ENCODE data around the gene NES. TPM values are rescaled to one million over a fixed set of nuclear protein-coding genes. Genes with fewer than 3 reads are reported as not detected.

The NES gene
- total RNA-seq, 1 donor from 2014 or later = 54.7 TPM

GRCh38 chr1:156622581-156623297, 54.5 kb downstream of the NES start:
- DNase-seq = no peak

GRCh38 chr1:156619582-156619955, 57.6 kb downstream of the NES start:
- DNase-seq = no peak

- no peak for DNase-seq
Measured at GRCh38 chr1:156618853-156619581, 58.2 kb downstream of the NES start, which contains the start of gene HAPLN2. TSS of gene HAPLN2 (plus strand) at chr1:156619415. CDS start at chr1:156623491, 4,076 bp downstream.

Other genes with a start within 250 kb of the NES start
- gene MEF2D, start 176.6 kb downstream of the NES start, total RNA-seq = 11.2 TPM
- gene IQGAP3, start 104.8 kb downstream of the NES start, total RNA-seq = 8.6 TPM
- not detected for gene TTC24, start 97.7 kb downstream of the NES start, total RNA-seq
- gene NAXE, start 85.6 kb downstream of the NES start, total RNA-seq = 26.1 TPM
- gene GPATCH4, start 75.9 kb downstream of the NES start, total RNA-seq = 8.7 TPM
- 0.20 TPM for gene HAPLN2, start 58.0 kb downstream of the NES start, total RNA-seq
- gene BCAN, start 35.3 kb downstream of the NES start, total RNA-seq = 2.1 TPM
- 72.5 TPM for gene CRABP2, start 28.2 kb upstream of the NES start, total RNA-seq
- gene METTL25B, start 51.1 kb upstream of the NES start, total RNA-seq = 13.1 TPM
- gene ISG20L2, start 51.4 kb upstream of the NES start, total RNA-seq = 6.6 TPM
- gene MRPL24, start 63.7 kb upstream of the NES start, total RNA-seq = 35.5 TPM
- gene HDGF, start 74.3 kb upstream of the NES start, total RNA-seq = 89.2 TPM
- 25.8 TPM for gene PRCC, start 90.1 kb upstream of the NES start, total RNA-seq
- gene SH2D2A, start 139.4 kb upstream of the NES start, total RNA-seq = 0.89 TPM
- under 0.01 TPM for gene INSRR, start 181.7 kb upstream of the NES start, total RNA-seq
- 0.20 TPM for gene NTRK1, start 183.5 kb upstream of the NES start, total RNA-seq
- gene PEAR1, start 216.3 kb upstream of the NES start, total RNA-seq = 5.5 TPM
- gene LRRC71, start 243.2 kb upstream of the NES start, total RNA-seq = 0.20 TPM

All from skin of body (tissue), 2 donors.